Measurements from ENCODE around the gene SNAPC3. TPM values are rescaled to one million over a fixed set of nuclear protein-coding genes. Genes with fewer than 3 reads are reported as not detected.

The SNAPC3 gene
- total RNA-seq, 1 donor from 2014 or later: 47.6 TPM

- no peak overlapping the region for H3K4me3 Mint-ChIP-seq (ENCODE audit: low read depth)
- peaks cover 12% of the 10 kb centered on the region for H3K9me3 Mint-ChIP-seq (ENCODE audit: low read depth)
- DNase-seq (ENCODE audit: low spot score, unreplicated experiment): no peak
- peaks cover 4% of the 10 kb centered on the region for H3K4me1 Mint-ChIP-seq (ENCODE audit: low read depth)
- H3K27me3 Mint-ChIP-seq: no peaks in the 10 kb centered on the region
- TF ChIP-seq CTCF (IDR thresholded peaks at IDR 0.05; ENCODE audit: unreplicated experiment): no peak
- peaks cover 66% of the 10 kb centered on the region for H3K36me3 Mint-ChIP-seq (ENCODE audit: insufficient read depth)
- peak overlapping the region; percentile 41 for H3K27ac Mint-ChIP-seq
These were observed 21.5 kb downstream of the SNAPC3 start for GRCh38 chr9:15444141-15444540.

GRCh38 chr9:15453956-15454355, 31.3 kb downstream of the SNAPC3 start:
- Mint-ChIP-seq H3K9me3 (ENCODE audit: low read depth) (no peaks in the 10 kb centered on the region), H3K36me3 (ENCODE audit: insufficient read depth) (peaks cover 30% of the 10 kb centered on the region), H3K27me3 (no peaks in the 10 kb centered on the region), H3K27ac (no peak overlapping the region), H3K4me3 (ENCODE audit: low read depth) (no peak overlapping the region), H3K4me1 (ENCODE audit: low read depth) (no peaks in the 10 kb centered on the region)
- TF ChIP-seq CTCF (IDR thresholded peaks at IDR 0.05; ENCODE audit: unreplicated experiment): no peak
- no peak for DNase-seq (ENCODE audit: low spot score, unreplicated experiment)

GRCh38 chr9:15461056-15461455, 38.4 kb downstream of the SNAPC3 start:
- peak overlapping the region; percentile 62 for H3K27ac Mint-ChIP-seq

GRCh38 chr9:15461601-15462000, 38.9 kb downstream of the SNAPC3 start:
- no peak overlapping the region for H3K4me3 Mint-ChIP-seq (ENCODE audit: low read depth)
- H3K27me3 Mint-ChIP-seq: no peaks in the 10 kb centered on the region
- H3K27ac Mint-ChIP-seq: no peak overlapping the region
- no peaks in the 10 kb centered on the region for H3K4me1 Mint-ChIP-seq (ENCODE audit: low read depth)
- no peaks in the 10 kb centered on the region for H3K9me3 Mint-ChIP-seq (ENCODE audit: low read depth)
- no peak for TF ChIP-seq CTCF (IDR thresholded peaks at IDR 0.05; ENCODE audit: unreplicated experiment)
- DNase-seq (ENCODE audit: low spot score, unreplicated experiment): no peak
- H3K36me3 Mint-ChIP-seq (ENCODE audit: insufficient read depth): peaks cover 17% of the 10 kb centered on the region

More at GRCh38 chr9:15461056-15461455, 38.4 kb downstream of the SNAPC3 start:
- no peak for DNase-seq (ENCODE audit: low spot score, unreplicated experiment)
- Mint-ChIP-seq H3K9me3 (ENCODE audit: low read depth) (no peaks in the 10 kb centered on the region), H3K4me1 (ENCODE audit: low read depth) (no peaks in the 10 kb centered on the region), H3K27me3 (no peaks in the 10 kb centered on the region), H3K36me3 (ENCODE audit: insufficient read depth) (peaks cover 20% of the 10 kb centered on the region), H3K4me3 (ENCODE audit: low read depth) (no peak overlapping the region)
- no peak for TF ChIP-seq CTCF (IDR thresholded peaks at IDR 0.05; ENCODE audit: unreplicated experiment)

GRCh38 chr9:15468145-15468544, 45.5 kb downstream of the SNAPC3 start:
- Mint-ChIP-seq H3K4me1 (ENCODE audit: low read depth) (peaks cover 11% of the 10 kb centered on the region), H3K27ac (peak overlapping the region; percentile 74), H3K36me3 (ENCODE audit: insufficient read depth) (peaks cover 24% of the 10 kb centered on the region), H3K9me3 (ENCODE audit: low read depth) (no peaks in the 10 kb centered on the region), H3K4me3 (ENCODE audit: low read depth) (no peak overlapping the region), H3K27me3 (no peaks in the 10 kb centered on the region)
- no peak for DNase-seq (ENCODE audit: low spot score, unreplicated experiment)
- no peak for TF ChIP-seq CTCF (IDR thresholded peaks at IDR 0.05; ENCODE audit: unreplicated experiment)

Data from progenitor cell of endocrine pancreas (in vitro differentiated cells).